Measurements from ENCODE around the gene AP1M2.
"Not testable (repeated sequence)": the region's sequence is repeated elsewhere in the genome, so short reads cannot be mapped to it uniquely, and the experiment has no call there.

Gene AP1M2

GRCh38 chr19:10560154-10560553, 27.0 kb downstream of the AP1M2 start:
- no peak for DNase-seq

- no peak for DNase-seq
These were observed 29.4 kb downstream of the AP1M2 start for GRCh38 chr19:10557603-10558197.

- DNase-seq, result no peak
These were observed 31.5 kb downstream of the AP1M2 start for GRCh38 chr19:10555610-10555973.

- no peak for DNase-seq
These were observed 32.1 kb downstream of the AP1M2 start for GRCh38 chr19:10554760-10555609.

- no peak for DNase-seq
These were observed 33.1 kb downstream of the AP1M2 start for GRCh38 chr19:10553943-10554381.

- no peak for DNase-seq
These were observed 33.9 kb downstream of the AP1M2 start for GRCh38 chr19:10553087-10553667.

GRCh38 chr19:10552510-10553053, 34.5 kb downstream of the AP1M2 start:
- no peak for DNase-seq

GRCh38 chr19:10551698-10552301, 35.3 kb downstream of the AP1M2 start:
- no peak for DNase-seq

- not testable (repeated sequence) for DNase-seq
These were observed 36.1 kb downstream of the AP1M2 start for GRCh38 chr19:10551006-10551405.

- DNase-seq, result no peak
These were observed 36.8 kb downstream of the AP1M2 start for GRCh38 chr19:10550336-10550735.

GRCh38 chr19:10549733-10550132, 37.4 kb downstream of the AP1M2 start:
- no peak for DNase-seq

GRCh38 chr19:10548746-10549276, 38.3 kb downstream of the AP1M2 start:
- no peak for DNase-seq

GRCh38 chr19:10546817-10547216, 40.3 kb downstream of the AP1M2 start:
- DNase-seq, result no peak

GRCh38 chr19:10544753-10545251, 42.3 kb downstream of the AP1M2 start:
- no peak for DNase-seq

- DNase-seq, result no peak
These were observed 42.8 kb downstream of the AP1M2 start for GRCh38 chr19:10544242-10544752.

- peak; percentile 85 for DNase-seq
These were observed 43.5 kb downstream of the AP1M2 start, which contains the start of gene ATG4D for GRCh38 chr19:10543420-10544241. ATG4D (plus strand) TSS chr19:10543904; CDS start chr19:10544091, 187 bp downstream.

- no peak for DNase-seq
These were observed 44.1 kb downstream of the AP1M2 start for GRCh38 chr19:10543059-10543419.

GRCh38 chr19:10539016-10539415, 48.1 kb downstream of the AP1M2 start:
- DNase-seq, result not testable (repeated sequence)

- DNase-seq, result no peak
These were observed 48.7 kb downstream of the AP1M2 start for GRCh38 chr19:10538204-10538983.

GRCh38 chr19:10537668-10538067, 49.4 kb downstream of the AP1M2 start:
- no peak for DNase-seq

GRCh38 chr19:10535613-10536012, 51.5 kb downstream of the AP1M2 start:
- no peak for DNase-seq
